ENCODE data around the gene MTRF1L. TPM values are rescaled to one million over a fixed set of nuclear protein-coding genes. Genes with fewer than 3 reads are reported as not detected.

MTRF1L gene
- total and polyA plus RNA-seq, 2 of the 13 experiments (the other 11 are each of a cell fraction or from before 2014, with no cell fraction given) = 17.6 to 28.7 TPM

GRCh38 chr6:153002613-153003365 is at the start of gene MTRF1L (continued):
- peak; percentile 75 for TF ChIP-seq ZNF768 (CRISPR knock-in tag; IDR thresholded peaks at IDR 0.05)
- TF ChIP-seq KLF9 (CRISPR knock-in tag; IDR thresholded peaks at IDR 0.05; ENCODE audit: low read depth) = no peak
- TF ChIP-seq KDM2A (CRISPR knock-in tag; IDR thresholded peaks at IDR 0.05; ENCODE audit: borderline replicate concordance, low read depth) = peak; percentile 92
- no peak for TF ChIP-seq SRSF4 (IDR thresholded peaks at IDR 0.05; ENCODE audit: low read depth, low read length, poor library complexity, severe bottlenecking)
- TF ChIP-seq ZKSCAN5 (CRISPR knock-in tag; IDR thresholded peaks at IDR 0.05) = 0 out of 2 replicates have a peak, but pooled peaks have one; percentile 16
- TF ChIP-seq ZNF646 (CRISPR knock-in tag; IDR thresholded peaks at IDR 0.05) = no peak
- no peak for TF ChIP-seq CBX2 (IDR thresholded peaks at IDR 0.05; ENCODE audit: low read depth, low read length)
- 0 out of 2 replicates have a peak, but pooled peaks have one; percentile 78 for TF ChIP-seq CBX2 (CRISPR knock-in tag; IDR thresholded peaks at IDR 0.05; ENCODE audit: low read depth)
- TF ChIP-seq ZNF781 (CRISPR knock-in tag; IDR thresholded peaks at IDR 0.05; ENCODE audit: borderline replicate concordance, not compliant biosample characterization) = peak; percentile 13
- TF ChIP-seq ZNF350 (CRISPR knock-in tag; IDR thresholded peaks at IDR 0.05; ENCODE audit: borderline replicate concordance, low read depth) = peak; percentile 63; the same call in 1 of the 2 replicates
- no peak for TF ChIP-seq POGK (CRISPR knock-in tag; conservative IDR thresholded peaks at IDR 0.05)
- no peak; the same call in 1 of the 2 replicates for TF ChIP-seq KDM4B (CRISPR knock-in tag; IDR thresholded peaks at IDR 0.05)
- TF ChIP-seq MZF1 (CRISPR knock-in tag; IDR thresholded peaks at IDR 0.05; ENCODE audit: borderline replicate concordance) = 0 out of 2 replicates have a peak, but pooled peaks have one; percentile 59
- peak; percentile 88 for TF ChIP-seq ZNF574 (CRISPR knock-in tag; IDR thresholded peaks at IDR 0.05)
- peak; percentile 83 for TF ChIP-seq MYPOP (CRISPR knock-in tag; IDR thresholded peaks at IDR 0.05)
- TF ChIP-seq NKX3-1 (CRISPR knock-in tag; IDR thresholded peaks at IDR 0.05) = no peak
- TF ChIP-seq ADNP (CRISPR knock-in tag; IDR thresholded peaks at IDR 0.05) = no peak

Measured in HepG2 (cell line).